Globus pallidus (tissue), 1 donor: Measurements from ENCODE around the gene TNK2.
"Not testable (repeated sequence)": the region's sequence is repeated elsewhere in the genome, so short reads cannot be mapped to it uniquely, and the experiment has no call there.

Source experiments
- DNase-seq: peaks from one replicate; pipeline ENCODE4 v3.0.0-alpha.2; 2015; ENCODE audit warnings: low spot score

TNK2 gene

GRCh38 chr3:195907934-195908693, at the start of gene TNK2:
Gene TNK2, minus strand, starts transcription at chr3:195908551. Its CDS starts 19,963 bp downstream, at chr3:195888588.
- no peak for DNase-seq

- no peak for DNase-seq
Measured at GRCh38 chr3:195956577-195956976, 48.2 kb upstream of the TNK2 start.

GRCh38 chr3:195955416-195955841, 47.1 kb upstream of the TNK2 start:
- DNase-seq = not testable (repeated sequence)

- not testable (repeated sequence) for DNase-seq
Measured at GRCh38 chr3:195954752-195955119, 46.4 kb upstream of the TNK2 start.

- DNase-seq = peak; percentile 69
Measured at GRCh38 chr3:195954052-195954751, 45.9 kb upstream of the TNK2 start.

GRCh38 chr3:195952590-195952989, 44.2 kb upstream of the TNK2 start:
- DNase-seq = not testable (repeated sequence)

GRCh38 chr3:195951443-195952177, 43.3 kb upstream of the TNK2 start:
- not testable (repeated sequence) for DNase-seq

GRCh38 chr3:195950731-195951130, 42.4 kb upstream of the TNK2 start:
- DNase-seq = not testable (repeated sequence)

- DNase-seq = not testable (repeated sequence)
Measured at GRCh38 chr3:195950164-195950563, 41.8 kb upstream of the TNK2 start.

GRCh38 chr3:195946910-195947699, 38.8 kb upstream of the TNK2 start:
- not testable (repeated sequence) for DNase-seq

- DNase-seq = not testable (repeated sequence)
Measured at GRCh38 chr3:195941265-195941815, 33.0 kb upstream of the TNK2 start.

GRCh38 chr3:195940806-195941205, 32.5 kb upstream of the TNK2 start:
- not testable (repeated sequence) for DNase-seq

- not testable (repeated sequence) for DNase-seq
Measured at GRCh38 chr3:195939526-195940470, 31.4 kb upstream of the TNK2 start.

GRCh38 chr3:195933044-195933430, 24.7 kb upstream of the TNK2 start:
- DNase-seq = not testable (repeated sequence)

GRCh38 chr3:195932418-195933043, 24.2 kb upstream of the TNK2 start:
- no peak for DNase-seq

- DNase-seq = peak; percentile 77
Measured at GRCh38 chr3:195931582-195932273, 23.4 kb upstream of the TNK2 start.

- DNase-seq = no peak
Measured at GRCh38 chr3:195929452-195929851, 21.1 kb upstream of the TNK2 start.

GRCh38 chr3:195921334-195921791, 13.0 kb upstream of the TNK2 start:
- no peak for DNase-seq

GRCh38 chr3:195918176-195918575, 9.8 kb upstream of the TNK2 start:
- DNase-seq = no peak
